Activated B cell treated with CpG ODN at 0.5 μM for 24 hours (primary cell): Measurements from ENCODE around the gene ZC3H15. TPM values are rescaled to one million over a fixed set of nuclear protein-coding genes. Genes with fewer than 3 reads are reported as not detected.

Experiments
- ATAC-seq: fragments of 200-7000 bp; cut with Tn5 transposase; one replicate; pipeline ENCODE4 v1.10.0; 2021; ENCODE audit warnings: low read depth, mild to moderate bottlenecking, moderate library complexity
- CTCF ChIA-PET: fragments of 350-600 bp; sonication (Branson Sonifier 250); formaldehyde crosslinking; loops from one replicate; lab custom pipeline; 2021; ENCODE audit warnings: antibody characterized with exemption; lab: Charles Lee
- POLR2A ChIA-PET: fragments of 350-600 bp; sonication (Branson Sonifier 250); formaldehyde crosslinking; loops from one replicate; lab custom pipeline; 2021; ENCODE audit warnings: antibody characterized with exemption; lab: Charles Lee
- DNase-seq: peaks from one replicate; pipeline ENCODE4 v3.0.0; 2022
- H3K27ac Mint-ChIP-seq: one replicate; pipeline ENCODE4 v1.8.0; 2020; ENCODE audit warnings: mixed read lengths
- H3K27me3 Mint-ChIP-seq: one replicate; pipeline ENCODE4 v1.8.0; 2021; ENCODE audit warnings: mixed read lengths
- H3K36me3 Mint-ChIP-seq: one replicate; pipeline ENCODE4 v1.8.0; 2021; ENCODE audit warnings: low read depth, mixed read lengths
- H3K4me1 Mint-ChIP-seq: one replicate; pipeline ENCODE4 v1.8.0; 2021; ENCODE audit warnings: mixed read lengths
- H3K4me3 Mint-ChIP-seq: one replicate; pipeline ENCODE4 v1.8.0; 2020; ENCODE audit warnings: mild to moderate bottlenecking, mixed read lengths
- H3K9me3 Mint-ChIP-seq: one replicate; pipeline ENCODE4 v1.8.0; 2020; ENCODE audit warnings: mixed read lengths
- intact Hi-C: fragments of 100-400 bp; cut with micrococcal nuclease; formaldehyde crosslinking; loops from one replicate; pipeline ENCODE4 v1.15.1; 2024
- total RNA-seq: library from RNA; stranded (reverse); gene quantifications from 2 replicates; pipeline ENCODE4 v1.2.3, GENCODE V29; 2022
- TF ChIP-seq, protein P1 (sequence below): fragments of 200-600 bp; IDR thresholded peaks from one replicate; pipeline ENCODE4 v1.8.0; 2022; ENCODE audit warnings: antibody characterized with exemption, mild to moderate bottlenecking

Gene ZC3H15
- total RNA-seq, 1 donor from 2014 or later = 66.4 TPM

DNA sequence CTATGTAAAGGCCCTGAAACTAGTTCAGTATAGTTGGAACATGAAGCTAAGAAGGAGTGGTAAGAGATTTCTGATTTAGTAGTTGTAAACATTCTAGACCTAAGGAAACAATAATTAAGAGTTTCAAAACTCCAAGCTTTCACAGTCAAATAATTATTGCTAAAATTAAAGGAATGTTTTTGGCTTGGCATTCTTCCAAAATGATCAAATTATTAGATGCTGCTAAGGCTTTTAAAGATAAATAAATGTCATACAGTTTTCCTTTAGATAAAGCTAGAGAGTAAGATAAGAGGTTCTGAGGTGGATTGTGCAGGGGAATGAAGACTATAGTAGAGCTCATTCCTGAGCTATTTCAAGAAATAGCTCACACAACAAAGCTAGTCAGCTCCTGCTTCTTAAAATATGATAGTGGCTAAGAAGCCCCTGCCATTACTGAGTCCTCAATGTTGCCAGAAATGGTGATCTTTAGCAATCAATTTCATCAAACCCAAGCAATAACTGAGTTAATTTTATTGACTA is 45.3 kb downstream of the ZC3H15 start:
- ATAC-seq (no peak), DNase-seq (no peak)
- Mint-ChIP-seq H3K36me3 (no peaks in the 10 kb centered on the region), H3K4me3 (no peak overlapping the region), H3K27ac (no peak overlapping the region), H3K27me3 (peaks cover 3% of the 10 kb centered on the region), H3K9me3 (peaks cover 3% of the 10 kb centered on the region), H3K4me1 (no peaks in the 10 kb centered on the region)
- ChIA-PET POLR2A (no interaction called here), CTCF (no interaction called here)
- TF ChIP-seq, protein P1, sequence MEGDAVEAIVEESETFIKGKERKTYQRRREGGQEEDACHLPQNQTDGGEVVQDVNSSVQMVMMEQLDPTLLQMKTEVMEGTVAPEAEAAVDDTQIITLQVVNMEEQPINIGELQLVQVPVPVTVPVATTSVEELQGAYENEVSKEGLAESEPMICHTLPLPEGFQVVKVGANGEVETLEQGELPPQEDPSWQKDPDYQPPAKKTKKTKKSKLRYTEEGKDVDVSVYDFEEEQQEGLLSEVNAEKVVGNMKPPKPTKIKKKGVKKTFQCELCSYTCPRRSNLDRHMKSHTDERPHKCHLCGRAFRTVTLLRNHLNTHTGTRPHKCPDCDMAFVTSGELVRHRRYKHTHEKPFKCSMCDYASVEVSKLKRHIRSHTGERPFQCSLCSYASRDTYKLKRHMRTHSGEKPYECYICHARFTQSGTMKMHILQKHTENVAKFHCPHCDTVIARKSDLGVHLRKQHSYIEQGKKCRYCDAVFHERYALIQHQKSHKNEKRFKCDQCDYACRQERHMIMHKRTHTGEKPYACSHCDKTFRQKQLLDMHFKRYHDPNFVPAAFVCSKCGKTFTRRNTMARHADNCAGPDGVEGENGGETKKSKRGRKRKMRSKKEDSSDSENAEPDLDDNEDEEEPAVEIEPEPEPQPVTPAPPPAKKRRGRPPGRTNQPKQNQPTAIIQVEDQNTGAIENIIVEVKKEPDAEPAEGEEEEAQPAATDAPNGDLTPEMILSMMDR = no peak
- intact Hi-C loops = no loop called here

DNA sequence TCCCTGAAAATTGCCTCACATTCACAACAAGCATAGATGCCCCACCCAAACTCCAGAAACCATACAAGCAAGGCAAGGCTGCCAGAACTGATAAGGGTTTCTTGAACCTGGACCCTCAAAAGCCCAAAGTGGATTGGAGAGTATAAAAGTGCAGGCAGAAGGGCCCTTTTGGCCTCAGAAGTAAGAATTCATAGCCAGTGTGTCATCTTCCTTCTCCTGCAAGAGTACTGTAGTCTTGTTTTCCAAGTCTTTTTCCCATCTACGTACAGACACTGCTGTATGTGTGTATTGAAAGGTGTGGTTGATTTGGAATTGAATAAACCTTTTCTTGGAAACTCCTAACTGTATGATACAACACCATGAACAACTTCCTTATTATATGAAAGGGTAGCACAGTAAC is 46.8 kb downstream of the ZC3H15 start:
- ChIA-PET POLR2A (no interaction called here), CTCF (no interaction called here)
- intact Hi-C loops = no loop called here
- Mint-ChIP-seq H3K4me3 (no peak overlapping the region), H3K27me3 (peaks cover 3% of the 10 kb centered on the region), H3K27ac (no peak overlapping the region), H3K4me1 (no peaks in the 10 kb centered on the region), H3K36me3 (no peaks in the 10 kb centered on the region), H3K9me3 (no peaks in the 10 kb centered on the region)
- no peak for ATAC-seq
- DNase-seq = no peak
- TF ChIP-seq, protein P1 = no peak

DNA sequence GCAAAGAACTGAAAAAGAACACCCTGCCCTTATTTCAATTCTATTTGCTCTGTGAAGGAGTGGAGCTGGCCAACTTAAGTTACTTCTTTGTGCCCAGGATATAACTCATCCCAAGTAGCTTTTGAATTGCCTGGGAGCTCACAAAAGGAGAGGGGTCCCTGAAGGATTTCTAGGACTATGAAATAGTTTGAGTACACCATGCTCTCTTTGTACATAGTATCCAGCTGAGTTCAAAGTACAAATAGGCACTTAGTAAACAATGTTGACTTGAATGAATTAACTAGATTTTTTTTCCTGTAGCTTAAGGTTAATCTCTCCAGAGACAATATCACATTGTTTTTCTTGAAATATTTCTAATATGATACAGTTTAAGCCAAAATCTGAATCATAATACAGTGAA is 47.7 kb downstream of the ZC3H15 start:
- peaks cover 3% of the 10 kb centered on the region for H3K27me3 Mint-ChIP-seq
- H3K4me1 Mint-ChIP-seq = no peaks in the 10 kb centered on the region
- H3K4me3 Mint-ChIP-seq = no peak overlapping the region
- no peak overlapping the region for H3K27ac Mint-ChIP-seq
- H3K36me3 Mint-ChIP-seq = no peaks in the 10 kb centered on the region
- DNase-seq = no peak
- intact Hi-C loops = no loop called here
- ChIA-PET POLR2A (no interaction called here), CTCF (no interaction called here)
- TF ChIP-seq, protein P1 = no peak
- no peaks in the 10 kb centered on the region for H3K9me3 Mint-ChIP-seq
- ATAC-seq = no peak

DNA sequence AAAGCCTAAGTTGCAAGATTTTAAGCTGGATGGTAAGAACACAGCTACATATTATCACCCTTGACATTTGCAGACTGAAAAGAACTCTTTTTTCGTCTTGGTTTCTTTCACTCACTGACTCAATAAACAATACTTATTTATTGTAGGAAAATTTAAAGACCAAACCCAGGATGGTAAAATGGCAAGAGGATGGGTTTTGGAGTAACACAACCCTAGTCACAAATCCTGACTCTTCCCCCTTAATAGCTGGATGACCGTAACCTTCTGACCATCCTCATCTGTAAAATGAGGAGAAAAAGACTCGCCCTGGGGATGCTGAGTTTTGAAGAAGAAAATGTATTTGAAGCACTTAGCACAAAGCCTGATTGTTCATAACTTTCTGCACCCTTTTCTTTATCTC is 48.3 kb downstream of the ZC3H15 start:
- CTCF ChIA-PET = no interaction called here
- intact Hi-C loops = no loop called here
- DNase-seq = no peak
- Mint-ChIP-seq H3K4me3 (no peak overlapping the region), H3K27me3 (peaks cover 3% of the 10 kb centered on the region), H3K27ac (no peak overlapping the region), H3K9me3 (no peaks in the 10 kb centered on the region), H3K36me3 (no peaks in the 10 kb centered on the region), H3K4me1 (no peaks in the 10 kb centered on the region)
- TF ChIP-seq, protein P1 = no peak
- POLR2A ChIA-PET = no interaction called here
- no peak for ATAC-seq

DNA sequence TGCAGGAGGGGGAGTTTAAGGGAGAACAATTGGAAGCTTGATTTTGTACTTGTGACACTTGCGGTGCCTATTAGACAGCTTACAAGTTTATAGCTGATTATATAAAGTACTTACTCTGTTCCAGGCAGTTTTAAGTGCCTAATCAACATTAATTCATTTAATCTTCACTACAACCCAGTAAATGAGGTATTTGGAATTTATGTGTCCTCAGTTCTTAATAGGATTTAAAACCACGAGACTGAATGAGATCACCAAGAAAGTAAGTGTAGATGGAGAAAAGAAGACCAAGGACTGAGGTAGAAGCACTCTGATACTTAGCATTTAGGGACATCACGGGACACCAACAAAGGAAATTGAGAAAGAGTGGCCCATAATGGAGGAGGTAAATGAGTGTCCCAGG is 49.8 kb downstream of the ZC3H15 start:
- CTCF ChIA-PET = no interaction called here
- DNase-seq (no peak), ATAC-seq (no peak)
- Mint-ChIP-seq H3K4me1 (no peaks in the 10 kb centered on the region), H3K9me3 (no peaks in the 10 kb centered on the region), H3K36me3 (no peaks in the 10 kb centered on the region), H3K27ac (no peak overlapping the region), H3K27me3 (peaks cover 7% of the 10 kb centered on the region), H3K4me3 (no peak overlapping the region)
- POLR2A ChIA-PET = no interaction called here
- intact Hi-C loops = no loop called here
- TF ChIP-seq, protein P1 = no peak
